GM18511 (cell line): ENCODE data around the gene CCDC187.

Experiments
- ATAC-seq: cut with Tn5 transposase; IDR thresholded peaks from one replicate; pipeline ENCODE4 v1.9.1; 2021; ENCODE audit warnings: mild to moderate bottlenecking, moderate library complexity; ENCODE audit not compliant: unreplicated experiment

CCDC187 gene

GRCh38 chr9:136300016-136300545, 3.8 kb downstream of the CCDC187 start:
- ATAC-seq, result no peak

GRCh38 chr9:136299541-136299940, 4.4 kb downstream of the CCDC187 start:
- no peak for ATAC-seq

GRCh38 chr9:136299116-136299515, 4.8 kb downstream of the CCDC187 start:
- ATAC-seq, result no peak

GRCh38 chr9:136297766-136298735, 5.8 kb downstream of the CCDC187 start:
- no peak for ATAC-seq

- no peak for ATAC-seq
These were observed 6.7 kb downstream of the CCDC187 start for GRCh38 chr9:136297016-136297691.

GRCh38 chr9:136296434-136297015, 7.4 kb downstream of the CCDC187 start:
- no peak for ATAC-seq

- no peak for ATAC-seq
These were observed 8.1 kb downstream of the CCDC187 start for GRCh38 chr9:136295542-136296433.

- no peak for ATAC-seq
These were observed 8.8 kb downstream of the CCDC187 start for GRCh38 chr9:136295055-136295454.

GRCh38 chr9:136294437-136294836, 9.5 kb downstream of the CCDC187 start:
- no peak for ATAC-seq

GRCh38 chr9:136293476-136294077, 10.3 kb downstream of the CCDC187 start:
- ATAC-seq, result no peak

GRCh38 chr9:136292591-136293448, 11.1 kb downstream of the CCDC187 start:
- no peak for ATAC-seq

- no peak for ATAC-seq
These were observed 11.8 kb downstream of the CCDC187 start for GRCh38 chr9:136292026-136292538.

GRCh38 chr9:136291306-136292025, 12.4 kb downstream of the CCDC187 start:
- ATAC-seq, result no peak

- ATAC-seq, result no peak
These were observed 13.3 kb downstream of the CCDC187 start for GRCh38 chr9:136290508-136291000.

GRCh38 chr9:136289651-136290507, 14.0 kb downstream of the CCDC187 start:
- ATAC-seq, result no peak

GRCh38 chr9:136287960-136288753, 15.7 kb downstream of the CCDC187 start:
- no peak for ATAC-seq
